CD4-positive, alpha-beta T cell treated with Interleukin-17A for 1 hour (primary cell): ENCODE data around the gene MAGI2.
"Not testable (repeated sequence)": the region's sequence is repeated elsewhere in the genome, so short reads cannot be mapped to it uniquely, and the experiment has no call there.

Experiments
- DNase-seq: peaks from one replicate; pipeline ENCODE4 v3.0.0-alpha.2; 2020

Gene MAGI2

DNA sequence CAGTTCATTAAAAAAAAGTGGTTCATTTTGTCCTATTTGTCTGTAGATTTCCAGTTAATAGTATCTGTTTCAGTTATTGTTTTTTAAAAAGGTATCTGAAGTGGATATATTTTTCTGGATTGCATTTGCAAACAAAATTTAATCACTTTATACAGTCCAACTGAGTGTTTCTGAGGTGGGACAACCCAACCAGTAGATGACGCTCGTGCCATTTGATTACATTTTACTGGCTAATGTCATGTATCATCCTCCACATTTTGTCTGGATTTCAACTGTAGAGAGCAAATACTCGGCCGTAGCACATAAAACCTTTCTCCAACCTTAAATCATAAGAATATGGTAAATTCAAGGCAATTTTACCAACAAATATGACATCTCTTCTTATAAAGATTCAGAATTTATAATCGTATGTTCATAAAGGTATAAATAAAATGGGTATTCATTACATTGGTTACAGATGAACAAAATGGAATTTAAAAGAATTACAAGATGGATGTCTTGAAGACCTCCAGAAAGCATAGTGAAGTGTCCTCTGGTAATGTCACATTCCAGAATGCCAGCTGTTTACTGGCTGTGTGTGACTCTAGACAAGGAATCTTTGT lies 865.9 kb downstream of the MAGI2 start:
- no peak for DNase-seq

DNA sequence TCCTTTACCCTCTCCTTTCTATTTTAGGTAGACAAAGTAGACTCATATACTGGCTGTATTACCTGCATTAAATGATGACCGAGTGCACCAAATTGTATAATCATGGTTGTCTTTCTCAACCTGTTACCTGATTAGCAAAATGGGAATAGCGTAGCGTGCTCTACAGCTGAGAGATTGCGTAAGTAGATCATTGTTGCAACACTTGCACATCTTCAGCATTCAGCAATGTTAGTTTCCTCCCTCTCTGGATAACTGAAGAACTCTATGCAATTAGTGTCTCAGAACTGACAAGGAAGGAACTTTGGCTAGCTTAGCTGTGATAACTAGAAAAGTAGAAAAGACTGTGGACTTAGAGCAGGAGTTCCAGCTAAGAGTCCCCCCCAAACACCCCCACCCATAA lies 867.5 kb downstream of the MAGI2 start:
- no peak for DNase-seq

DNA sequence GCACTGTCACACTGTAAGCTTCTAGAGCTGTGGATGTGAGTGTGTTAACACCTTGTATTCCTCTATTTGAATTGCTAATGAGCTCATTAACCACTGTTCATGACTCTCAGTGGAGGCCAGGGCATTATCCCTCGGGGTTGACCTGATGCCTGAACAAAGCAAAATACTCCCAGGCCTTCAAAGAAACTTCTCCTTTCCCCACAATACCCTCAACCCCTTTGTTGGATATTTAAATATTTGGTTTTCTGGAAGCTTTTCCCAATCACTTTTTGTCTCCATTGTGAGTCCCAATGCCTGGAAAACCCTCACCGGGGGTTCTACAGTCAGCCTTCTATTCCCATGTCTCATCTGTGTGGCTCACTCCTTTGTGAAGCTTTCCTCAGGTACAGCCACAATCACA lies 874.8 kb downstream of the MAGI2 start:
- DNase-seq, result no peak

DNA sequence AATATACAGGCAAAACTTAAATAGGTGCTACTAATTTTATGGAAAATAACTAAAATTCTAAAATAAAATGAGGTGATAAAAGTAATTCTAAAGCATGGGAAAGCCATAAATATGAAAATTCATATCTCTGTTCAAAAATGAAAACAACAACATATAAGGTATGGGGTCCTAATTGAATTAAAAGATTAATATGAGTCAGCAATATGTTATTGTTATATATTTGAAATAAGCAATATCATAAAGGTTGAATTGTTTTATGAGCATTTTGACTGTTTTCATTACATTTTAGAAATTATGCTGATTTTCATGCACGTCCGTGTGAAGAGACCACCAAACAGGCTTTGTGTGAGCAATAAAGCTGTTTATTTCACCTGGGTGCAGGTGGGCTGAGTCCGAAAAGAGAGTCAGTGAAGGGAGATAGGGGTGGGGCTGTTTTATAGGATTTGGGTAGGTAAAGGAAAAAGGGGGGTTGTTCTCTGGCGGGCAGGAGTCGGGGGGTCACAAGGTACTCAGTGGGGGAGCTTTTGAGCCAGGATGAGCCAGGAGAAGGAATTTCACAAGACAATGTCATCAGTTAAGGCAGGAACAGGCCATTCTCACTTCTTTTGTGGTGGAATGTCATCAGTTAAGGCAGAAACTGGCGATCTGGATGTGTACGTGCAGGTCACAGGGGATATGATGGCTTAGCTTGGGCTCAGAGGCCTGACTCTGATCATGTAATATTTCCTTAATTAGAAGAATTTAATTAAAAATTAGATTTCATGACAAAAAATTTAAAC lies 876.1 kb downstream of the MAGI2 start:
- not testable (repeated sequence) for DNase-seq

DNA sequence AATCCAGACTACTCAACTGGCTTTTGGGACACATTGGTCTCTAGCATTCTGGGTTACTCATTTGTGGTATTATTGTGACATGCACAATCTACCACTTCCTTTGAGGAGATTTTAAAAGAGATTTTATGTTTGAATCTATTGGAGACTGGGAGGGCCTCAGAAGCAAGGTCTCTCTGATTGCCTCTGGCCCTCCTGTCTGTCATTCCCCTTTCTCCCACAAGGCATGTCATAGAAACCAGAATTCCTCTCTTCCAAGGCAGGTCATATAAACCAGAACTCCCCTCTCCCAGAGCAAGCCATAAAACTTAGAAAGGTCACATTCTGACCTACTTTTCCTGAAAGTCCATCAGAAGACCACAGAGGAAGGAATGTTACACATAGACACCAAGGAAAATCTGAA lies 877.2 kb downstream of the MAGI2 start:
- DNase-seq, result no peak

DNA sequence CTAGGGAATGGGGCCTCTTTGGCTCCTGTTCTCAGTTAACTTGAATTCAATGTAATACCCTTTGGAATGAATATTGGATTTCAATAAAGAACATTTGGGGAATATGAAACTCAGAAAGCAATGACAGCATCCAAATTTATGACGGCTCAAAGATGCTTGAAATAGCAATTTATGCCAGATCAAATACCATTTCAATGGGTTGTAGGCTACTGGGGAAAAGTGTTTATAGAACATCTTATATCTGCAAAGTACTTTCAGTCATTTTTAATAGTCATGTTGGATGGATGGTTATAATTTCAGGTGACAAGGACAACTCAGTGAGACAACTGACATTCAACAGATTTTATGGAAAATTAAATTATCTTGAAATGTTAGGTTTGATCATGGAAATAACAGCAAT lies 882.2 kb downstream of the MAGI2 start:
- no peak for DNase-seq

DNA sequence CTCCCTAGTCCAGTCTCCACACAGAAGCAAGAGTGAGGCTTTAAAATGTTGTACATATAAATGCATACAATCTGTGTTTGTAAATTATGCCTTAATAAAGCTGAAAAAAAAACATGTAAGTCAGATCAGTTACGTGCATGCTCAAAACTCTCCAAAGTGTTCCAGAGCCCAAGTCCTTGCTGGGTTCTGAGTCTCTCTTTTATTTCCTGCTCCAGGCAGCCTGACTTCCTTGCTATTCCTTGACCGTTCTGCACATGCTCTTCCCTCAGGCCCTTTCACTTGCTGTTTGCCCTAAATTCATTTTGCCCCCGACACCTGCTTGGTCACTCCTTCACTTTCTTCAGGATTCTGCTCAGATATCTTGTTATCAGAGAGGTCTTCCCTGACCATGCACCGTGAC lies 884.8 kb downstream of the MAGI2 start:
- no peak for DNase-seq

DNA sequence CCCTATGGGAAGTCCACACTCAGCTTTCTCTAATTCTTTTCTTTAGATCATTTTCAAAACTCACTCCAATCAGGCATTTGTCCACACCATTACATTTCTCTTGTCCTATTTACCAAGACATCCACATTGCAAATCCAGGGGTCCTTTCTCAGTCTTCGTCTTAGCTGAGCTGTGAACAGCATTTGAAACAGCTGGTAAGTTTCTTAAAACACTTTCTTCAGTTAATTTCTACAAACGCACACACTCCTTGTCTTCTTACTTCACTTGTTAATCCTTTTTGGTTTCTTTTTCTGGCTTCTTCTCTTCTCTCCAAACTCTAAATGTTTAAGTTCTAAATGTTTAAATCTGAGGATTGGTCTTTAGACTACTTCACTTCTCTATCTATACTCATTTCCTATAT lies 885.6 kb downstream of the MAGI2 start:
- DNase-seq, result no peak

DNA sequence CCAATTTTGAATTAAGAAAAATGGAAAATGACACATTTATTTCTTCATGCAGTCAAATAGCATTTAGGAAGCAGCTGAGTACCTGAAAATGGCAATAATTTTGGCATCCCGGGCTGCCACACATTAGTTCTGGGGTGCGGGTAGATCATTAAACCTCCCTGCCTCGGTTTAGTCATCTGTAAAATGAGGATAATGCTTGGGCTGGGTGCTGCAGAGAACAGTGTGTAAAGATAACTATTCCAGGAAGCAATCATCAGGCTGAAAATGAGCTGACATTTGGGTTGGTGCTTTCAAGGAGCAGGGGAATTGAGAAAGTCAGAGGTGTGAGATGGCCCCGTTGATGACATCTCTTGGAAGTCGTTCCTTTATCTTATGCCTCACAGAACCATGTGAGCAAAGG lies 887.7 kb downstream of the MAGI2 start:
- no peak for DNase-seq

DNA sequence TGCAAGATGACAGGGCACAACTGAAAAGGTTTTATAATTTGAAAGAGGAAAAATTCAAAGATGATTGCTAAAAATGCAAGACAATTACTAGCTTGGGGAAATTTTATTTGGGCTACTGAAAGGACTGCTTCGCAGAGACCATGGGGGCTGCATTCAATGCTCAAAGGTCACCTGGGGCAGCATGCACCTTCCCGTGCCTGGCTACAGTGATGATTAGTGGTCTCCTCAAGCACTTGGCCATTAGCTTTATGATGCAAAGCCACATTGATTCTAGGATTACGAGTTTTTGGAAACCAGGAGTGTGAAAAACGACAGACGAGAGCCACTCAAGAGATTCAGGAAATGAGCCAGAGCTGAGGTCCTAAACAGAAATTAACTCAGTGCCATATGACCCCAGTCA lies 890.3 kb downstream of the MAGI2 start:
- no peak for DNase-seq

DNA sequence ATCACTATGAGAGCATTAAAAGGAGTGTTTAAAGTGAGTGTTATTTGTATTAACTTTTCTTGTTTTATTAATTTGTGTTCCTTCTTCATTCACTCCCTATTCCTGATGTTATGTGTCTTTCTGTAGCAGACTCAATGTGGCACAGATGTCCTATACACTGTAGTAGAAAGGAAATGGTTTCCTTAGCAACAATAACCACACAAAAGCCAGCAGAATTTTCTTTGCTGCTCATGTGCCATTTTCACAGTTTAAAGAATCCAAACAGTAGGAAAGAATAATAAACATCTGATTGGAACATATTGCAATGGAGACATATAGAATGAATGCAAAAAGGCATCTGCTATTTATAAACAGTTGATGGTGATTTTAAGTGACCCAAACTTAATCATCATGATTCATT lies 891.3 kb downstream of the MAGI2 start:
- DNase-seq, result no peak

DNA sequence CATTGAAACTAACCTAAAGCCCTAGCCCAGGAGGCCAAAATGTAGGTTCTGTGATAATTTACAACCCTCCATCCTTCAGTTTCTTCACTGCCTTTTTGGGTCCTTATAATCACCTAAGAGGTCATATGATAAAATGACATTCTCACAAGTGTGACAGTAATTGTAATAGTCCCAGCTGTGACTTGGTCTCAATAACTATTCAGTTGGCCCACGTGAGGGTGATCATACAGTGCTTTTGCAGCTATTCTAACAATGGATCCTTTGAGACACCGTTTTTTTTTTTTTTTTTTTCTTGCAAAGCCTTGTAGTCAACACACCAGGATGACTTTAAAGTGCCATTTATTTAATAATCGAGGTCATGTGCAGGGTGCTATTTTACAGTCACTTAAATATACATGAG lies 894.9 kb downstream of the MAGI2 start:
- DNase-seq, result no peak

DNA sequence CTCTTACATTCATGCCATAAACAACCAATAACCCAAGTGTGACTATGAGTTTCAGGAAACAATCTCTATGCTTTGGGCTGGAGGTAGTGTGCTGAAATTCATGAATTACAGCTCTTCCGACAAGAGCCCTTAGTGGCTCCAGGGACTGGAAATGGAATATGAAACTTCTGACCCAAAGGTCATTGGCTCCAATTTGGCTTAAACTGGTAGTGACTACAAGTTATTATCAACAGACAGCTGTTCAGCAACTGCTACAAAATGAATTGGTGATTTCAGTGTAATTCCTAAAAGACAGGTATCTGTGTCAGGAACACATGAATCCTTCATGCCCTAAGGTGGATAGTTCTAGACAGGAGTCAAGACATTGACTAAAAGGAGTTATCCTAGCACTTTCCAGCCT lies 909.5 kb downstream of the MAGI2 start:
- no peak for DNase-seq

DNA sequence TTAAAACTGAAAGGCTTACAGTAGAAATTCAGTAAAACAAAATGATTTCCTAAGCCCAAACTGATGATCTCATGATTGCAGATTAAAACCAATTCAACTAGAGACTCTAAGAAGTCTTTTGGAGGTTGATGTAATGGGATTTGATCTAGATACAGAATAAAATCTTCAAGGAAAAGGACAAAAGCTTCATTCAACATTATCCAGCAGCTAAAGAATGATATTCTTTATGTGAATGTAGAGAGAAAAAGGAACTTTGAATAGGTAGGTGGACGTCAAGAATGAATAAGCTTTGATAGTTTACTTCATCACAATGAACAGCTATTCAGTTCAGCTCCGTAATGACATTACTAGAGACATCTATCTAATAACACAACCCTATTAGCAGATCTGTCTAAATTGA lies 910.5 kb downstream of the MAGI2 start:
- no peak for DNase-seq

DNA sequence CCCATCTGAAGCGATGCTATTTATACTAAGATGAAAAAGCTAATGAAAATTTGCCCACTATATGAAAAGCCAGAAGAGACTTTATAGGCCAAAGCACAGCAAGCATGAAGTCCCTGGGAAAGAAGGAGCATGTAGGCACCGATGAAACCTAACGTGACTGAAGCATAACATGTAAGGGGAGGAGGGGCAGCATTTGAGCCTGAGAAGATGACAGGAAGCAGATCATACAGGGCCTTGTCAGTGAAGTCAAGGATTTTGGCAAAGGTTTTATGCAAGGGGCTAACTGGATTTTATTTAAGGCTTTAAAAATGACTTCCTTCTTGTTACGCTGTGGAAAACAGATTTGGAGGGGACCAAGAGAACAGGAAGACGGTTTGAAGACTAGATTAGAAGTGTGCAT lies 910.9 kb downstream of the MAGI2 start:
- DNase-seq, result no peak

DNA sequence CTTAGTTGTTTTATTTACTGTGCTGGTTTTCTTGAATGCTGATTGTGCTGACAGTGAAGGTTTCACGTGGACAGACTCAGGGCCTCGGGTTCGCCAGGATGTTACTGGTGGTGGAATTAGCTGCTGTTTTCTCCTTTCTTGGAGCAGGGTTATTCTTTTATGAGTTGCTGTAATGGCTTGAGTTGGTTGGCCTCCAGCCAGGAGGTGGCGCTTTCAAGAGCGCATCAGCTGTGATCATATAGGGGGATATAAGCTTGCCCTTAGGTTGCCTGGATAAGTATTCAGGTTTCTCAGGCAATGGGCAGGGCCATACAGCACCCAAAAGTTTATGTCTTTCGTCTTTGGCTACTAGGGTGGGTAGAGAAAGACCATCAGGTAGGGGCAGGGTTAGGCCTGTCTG lies 913.6 kb downstream of the MAGI2 start:
- no peak for DNase-seq

DNA sequence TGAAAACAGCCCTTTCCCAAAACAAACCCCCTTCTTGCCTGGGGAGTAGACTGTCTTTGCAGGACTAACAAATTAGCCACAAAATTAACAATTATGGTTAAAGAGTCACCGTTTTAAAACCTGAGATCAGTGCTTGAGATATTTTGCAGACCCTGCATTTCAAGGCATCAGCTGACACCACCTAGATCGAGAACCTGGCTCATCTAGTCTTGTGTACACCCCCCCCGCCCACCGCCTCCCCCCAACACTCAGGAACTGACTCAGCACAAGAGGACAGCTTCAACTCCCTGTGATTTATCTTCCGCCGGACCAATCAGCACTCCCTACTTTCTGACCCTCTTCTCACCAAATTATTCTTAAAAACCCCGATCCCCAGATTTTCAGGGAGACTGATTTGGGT lies 917.8 kb downstream of the MAGI2 start:
- DNase-seq, result no peak

DNA sequence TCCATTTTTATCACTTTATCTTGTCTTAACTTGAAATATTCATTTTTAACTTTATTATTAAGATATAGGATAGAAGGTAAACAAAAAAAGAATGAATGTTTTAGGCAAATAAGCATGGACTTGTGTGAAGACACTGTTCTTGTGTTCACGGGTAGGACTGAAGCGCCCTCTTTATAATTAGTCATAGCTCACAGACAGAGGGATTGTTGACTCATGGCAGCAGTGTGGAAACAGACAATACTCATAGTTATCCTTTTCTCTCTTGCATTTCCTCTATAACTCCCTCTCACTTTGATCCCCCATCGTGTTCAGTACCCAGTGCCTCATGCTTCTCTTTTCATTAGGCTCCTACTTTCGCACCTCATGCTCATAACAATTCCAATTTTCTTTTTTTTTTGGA lies 923.1 kb downstream of the MAGI2 start:
- DNase-seq, result no peak

DNA sequence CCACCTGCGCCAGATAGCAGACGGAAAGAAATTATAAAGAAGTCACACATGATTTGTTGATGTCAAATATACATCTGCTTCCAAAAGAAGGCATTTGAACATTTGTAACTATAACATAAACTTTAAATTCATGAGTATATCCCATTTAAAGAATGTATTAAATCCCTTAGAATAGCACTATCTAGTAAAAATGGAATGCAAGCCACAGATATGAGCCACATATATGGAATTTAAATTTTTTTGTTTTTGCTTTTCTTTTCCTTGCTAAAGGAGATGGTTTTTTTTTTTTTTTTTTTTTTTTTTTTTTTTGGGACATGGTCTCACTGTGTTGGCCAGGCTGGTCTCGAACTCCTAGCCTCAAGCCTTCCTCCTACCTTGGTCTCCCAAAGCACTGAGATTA lies 924.1 kb downstream of the MAGI2 start:
- no peak for DNase-seq

DNA sequence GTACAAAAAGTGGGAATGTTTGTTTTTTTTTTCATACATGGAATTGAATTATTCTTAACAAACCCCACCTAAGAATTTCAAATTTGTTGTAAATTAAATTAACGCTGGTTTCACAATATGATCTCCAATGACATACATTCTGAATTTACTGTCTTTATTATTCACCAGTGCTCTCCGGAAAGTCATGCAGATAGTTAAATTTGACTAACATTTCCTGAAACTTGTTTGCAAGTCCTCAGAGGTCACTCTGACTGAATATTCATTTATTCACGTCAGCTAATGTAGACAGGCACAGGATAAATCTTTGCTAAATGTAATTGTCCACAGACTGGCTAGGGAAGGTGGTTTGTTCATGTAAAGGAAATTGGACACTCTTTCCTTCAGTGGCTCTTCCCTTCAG lies 924.5 kb downstream of the MAGI2 start:
- no peak for DNase-seq

DNA sequence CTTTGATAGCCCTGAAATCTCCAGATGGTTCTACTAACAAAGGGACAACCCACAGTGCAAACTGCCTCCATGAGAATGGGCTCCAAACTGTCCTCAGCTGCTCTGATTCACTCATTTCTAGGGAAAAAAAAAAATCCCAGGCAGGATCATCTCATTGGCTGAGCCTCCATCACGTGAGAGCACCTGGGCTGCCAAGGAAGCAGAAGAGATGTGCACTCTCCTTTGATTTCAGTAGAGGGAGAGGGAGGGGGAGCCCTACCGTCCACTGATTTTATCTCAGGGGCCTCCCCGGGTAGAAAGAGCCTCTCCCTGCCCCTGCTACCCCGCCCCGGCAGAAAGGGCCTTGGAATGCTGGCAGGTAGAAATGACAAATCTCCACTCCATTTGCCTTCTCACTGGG lies 929.5 kb downstream of the MAGI2 start:
- no peak for DNase-seq

DNA sequence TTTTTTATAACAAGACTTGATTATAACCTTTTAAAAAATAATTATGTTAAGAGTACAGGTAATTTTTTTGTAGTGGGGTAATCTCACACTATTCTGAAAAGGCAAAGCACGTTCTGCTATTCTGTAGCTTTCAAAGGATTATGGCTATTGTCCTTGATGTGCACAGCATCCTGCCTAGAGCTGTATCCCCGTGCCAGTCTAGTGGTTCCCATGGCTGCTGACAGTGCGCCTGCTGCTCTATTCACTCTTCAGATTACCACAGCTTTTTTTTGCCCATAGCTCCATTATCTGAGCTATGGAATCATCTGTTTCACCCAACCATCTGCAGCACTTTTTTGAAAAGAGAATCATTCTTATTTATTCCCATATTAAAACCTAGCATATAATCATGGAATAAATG lies 931.5 kb downstream of the MAGI2 start:
- no peak for DNase-seq

DNA sequence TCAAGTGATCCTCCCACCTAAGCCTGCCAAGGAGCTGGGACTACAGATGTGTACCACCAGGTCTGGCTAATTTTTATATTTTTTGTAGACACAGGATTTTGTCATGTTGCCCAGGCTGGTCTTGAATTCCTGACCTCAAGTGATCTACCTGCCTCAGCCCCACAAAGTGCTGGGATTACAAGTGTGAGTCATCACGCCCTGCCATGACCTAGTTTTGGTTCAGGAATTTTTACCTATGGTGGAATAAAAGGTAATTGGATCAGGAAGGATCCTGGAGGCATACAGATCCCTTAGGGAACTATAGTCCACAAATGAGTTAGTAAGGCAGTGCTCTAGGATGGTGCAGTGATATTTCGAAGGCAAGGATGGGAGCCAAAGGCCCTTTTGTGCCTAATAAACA lies 937.0 kb downstream of the MAGI2 start:
- no peak for DNase-seq

DNA sequence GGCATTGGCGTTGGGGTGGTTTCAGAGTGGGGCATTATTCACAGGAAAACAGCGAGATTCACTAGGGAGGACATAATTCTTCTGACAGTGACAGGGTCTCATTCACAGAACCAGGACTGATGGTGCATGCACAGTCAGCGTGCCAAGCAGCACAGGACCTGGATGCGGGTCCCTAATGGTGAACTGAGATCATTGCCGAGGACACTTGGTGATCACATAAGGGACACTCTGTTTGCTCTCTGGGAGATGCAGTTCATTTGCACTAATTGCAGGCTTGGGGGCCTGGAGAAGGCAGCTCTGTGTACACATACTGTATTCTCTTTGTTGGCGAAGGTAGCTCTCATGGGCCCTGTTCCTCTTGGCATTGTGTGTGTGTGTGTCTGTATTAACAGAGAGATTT lies 938.8 kb downstream of the MAGI2 start:
- no peak for DNase-seq

DNA sequence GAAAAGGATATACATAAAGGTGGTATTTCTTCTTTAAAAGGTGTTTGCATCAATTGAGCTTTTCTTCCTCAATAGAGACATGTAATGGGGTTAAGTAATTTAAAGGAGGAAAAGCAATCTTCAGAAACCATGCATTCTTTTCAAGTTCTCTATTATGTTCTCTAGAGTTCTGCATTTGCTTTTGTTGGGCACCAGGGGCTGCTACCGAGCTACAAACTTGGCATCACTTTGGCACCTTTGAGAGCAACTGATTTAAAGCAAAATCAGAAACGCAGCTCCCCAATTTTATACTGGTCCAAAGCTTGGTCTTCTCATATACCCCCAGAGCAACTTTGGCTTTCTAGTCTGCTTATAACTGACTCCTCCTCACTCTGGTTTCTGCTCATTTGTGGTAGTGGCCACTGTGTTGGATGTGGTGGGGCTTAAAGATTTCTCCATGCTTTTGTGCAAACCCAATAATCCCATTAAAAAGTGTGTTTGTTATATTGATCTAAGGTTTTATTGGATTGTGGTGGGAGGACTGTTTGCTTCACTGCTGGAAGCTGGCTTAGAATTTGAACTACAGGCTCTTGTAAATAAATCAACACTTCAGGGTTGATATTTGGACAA lies 942.8 kb downstream of the MAGI2 start:
- no peak for DNase-seq
